ENCODE data around the gene OR9A4.

OR9A4 gene

DNA sequence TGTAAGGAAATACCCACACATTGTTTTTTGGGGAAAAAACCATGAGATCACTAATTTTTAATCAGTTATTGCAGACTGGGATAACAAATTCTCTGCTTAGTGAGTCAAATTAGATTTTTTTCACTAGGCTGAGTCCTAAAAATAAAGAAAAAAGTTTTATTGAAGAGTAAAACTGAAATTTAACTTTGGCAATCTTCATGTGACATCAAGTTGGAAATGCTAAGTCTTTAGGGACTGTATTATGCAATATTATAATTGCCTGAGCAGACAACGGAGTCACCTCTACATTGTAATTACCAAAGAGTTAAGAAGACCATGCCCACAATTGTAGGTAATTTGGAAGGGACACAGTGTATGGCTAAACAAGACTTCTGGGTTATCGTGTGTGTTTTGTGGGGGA lies 32.8 kb downstream of the OR9A4 start:
- no peak for DNase-seq

DNA sequence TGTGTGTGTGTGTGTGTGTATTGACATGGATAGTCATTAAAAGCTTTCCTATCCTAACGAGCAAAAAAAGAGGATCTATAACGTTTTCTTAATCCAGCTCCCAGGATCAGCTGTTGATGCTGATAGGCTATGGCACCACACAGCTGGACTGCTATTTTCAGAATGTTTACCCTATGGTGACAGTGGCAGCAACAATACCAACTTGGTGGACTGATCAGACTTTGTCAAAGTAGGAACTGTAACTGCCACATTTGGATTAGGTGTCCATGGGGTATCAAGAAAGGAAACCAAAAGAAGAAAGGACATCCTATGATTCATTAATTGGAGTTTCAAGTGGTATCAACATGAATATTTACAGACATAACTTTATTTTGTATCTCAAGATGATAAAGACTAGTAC lies 33.3 kb downstream of the OR9A4 start:
- DNase-seq = no peak

DNA sequence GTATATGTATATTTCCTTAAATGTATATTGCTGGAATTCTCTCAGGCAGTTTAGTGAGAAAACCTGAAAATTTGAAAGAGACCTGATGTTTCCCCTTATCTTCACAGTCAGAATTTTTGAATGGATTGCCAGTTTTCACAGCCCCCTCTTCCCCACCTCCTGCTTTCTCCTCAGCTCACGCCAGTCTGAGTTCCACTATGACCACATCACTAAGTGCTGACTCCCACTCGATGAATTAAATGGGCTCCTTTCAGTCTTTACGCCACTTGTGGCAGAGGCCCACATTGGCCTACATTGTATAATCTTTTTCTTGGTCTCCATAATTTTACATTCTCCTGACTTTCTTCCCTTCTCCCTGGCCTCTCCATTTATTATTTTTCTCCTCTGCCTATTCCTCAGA lies 33.7 kb downstream of the OR9A4 start:
- no peak for DNase-seq

DNA sequence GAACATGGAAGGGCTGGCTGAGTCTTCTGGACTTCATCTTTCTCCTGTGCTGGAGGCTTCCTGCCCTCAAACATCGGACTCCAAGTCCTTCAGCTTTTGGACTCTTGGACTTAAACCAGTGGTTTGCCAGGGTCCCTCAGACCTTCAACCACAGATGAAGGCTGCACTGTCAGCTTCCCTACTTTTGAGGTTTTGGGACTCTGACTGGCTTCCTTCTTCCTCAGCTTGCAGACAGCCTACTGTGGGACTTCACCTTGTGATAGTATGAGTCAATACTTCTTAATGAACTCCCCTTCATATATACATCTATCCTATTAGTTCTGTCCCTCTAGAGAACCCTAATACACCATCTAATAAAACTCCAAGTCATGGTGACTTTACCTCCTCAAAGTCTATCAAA lies 34.6 kb downstream of the OR9A4 start:
- no peak for DNase-seq

DNA sequence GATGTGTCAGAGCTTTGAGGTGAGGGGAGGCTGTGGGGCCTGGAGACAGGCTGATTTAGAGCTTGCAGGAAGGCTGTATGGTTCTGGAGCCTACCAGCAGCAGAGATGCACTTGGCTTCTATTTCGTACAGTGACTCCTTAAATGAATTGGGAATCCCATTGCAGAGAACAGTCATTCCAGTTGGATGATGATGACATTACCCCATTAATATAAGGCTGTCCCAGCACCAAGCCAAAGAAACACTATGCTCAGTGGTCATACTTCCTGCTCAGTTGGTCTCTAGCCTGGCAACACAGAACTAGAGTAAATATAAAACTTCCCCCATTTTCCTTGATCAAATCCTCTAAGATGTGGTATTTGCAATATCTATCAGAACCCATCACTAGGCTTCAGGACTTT lies 36.3 kb downstream of the OR9A4 start:
- DNase-seq = no peak

DNA sequence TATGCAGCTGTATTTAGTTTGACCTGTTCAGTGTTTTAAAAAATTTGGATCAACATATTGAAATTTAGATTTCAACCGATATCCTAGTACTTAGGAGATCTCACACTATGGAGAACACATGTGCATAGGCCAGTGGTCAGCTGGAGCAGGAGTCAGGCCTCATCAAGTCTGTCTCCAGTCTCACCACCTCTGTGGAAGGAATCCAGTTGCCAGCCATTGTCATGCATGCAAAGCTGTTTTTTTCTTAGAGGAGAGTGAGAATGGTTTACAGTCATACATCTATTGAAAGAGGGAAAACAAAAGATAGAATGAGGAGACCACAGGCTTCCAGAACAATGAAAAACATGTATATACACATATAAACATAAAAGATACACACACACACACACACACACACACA lies 38.1 kb downstream of the OR9A4 start:
- no peak for DNase-seq

DNA sequence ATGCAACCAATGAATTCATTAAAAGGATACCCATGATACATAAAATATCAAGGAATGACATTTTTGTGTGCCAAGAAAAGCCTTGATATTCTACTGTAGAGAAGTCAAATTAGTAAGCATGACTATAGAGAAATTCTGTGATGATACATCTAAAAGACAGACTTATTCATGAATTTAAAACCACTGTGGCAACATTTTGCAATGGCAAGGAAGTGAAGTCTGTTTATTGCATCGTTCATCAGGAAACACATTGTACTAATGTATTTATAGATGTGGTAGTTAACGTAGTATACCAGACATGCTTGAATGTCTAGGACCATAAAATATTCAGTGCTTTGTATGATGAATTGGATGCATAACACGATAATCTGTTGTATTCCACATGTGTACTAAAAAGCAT lies 39.9 kb downstream of the OR9A4 start:
- no peak for DNase-seq

DNA sequence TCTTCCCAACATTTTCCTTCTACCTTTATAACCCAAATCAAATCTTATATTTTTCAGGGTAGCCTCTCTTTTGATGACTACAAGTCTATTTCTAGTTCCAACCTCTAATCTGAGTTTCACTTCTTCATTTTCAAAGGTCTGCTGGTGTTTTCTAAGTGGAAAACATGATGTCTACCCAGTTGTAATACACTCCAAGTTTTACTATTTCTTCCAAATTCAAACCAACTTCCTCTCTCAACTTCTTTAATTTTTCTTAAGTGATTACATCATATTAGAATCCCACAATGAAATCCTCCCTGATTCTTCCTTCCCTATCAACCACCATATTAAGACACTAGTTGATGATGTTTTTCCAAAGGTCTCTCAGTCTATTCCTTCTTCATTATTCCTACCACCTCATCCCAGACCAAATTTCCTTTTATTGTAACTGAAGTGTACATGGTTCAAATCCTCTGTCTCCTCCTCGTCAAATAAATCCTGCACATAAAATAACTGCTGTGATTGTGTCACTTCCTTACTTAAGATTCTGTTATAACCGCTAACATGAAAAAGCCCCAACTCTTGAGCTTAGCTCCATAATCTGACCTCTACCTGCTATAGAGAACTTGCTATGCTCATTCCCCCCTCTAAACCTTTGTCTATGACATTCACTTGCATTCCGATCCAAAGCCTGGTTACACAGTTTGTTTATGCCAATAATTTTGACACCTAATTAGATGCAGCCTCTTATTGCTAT lies 44.7 kb downstream of the OR9A4 start:
- no peak for DNase-seq
